H9 (cell line): ENCODE data around the gene NPNT. TPM values are rescaled to one million over a fixed set of nuclear protein-coding genes. Genes with fewer than 3 reads are reported as not detected.

Experiments
- DNase-seq: peaks from one replicate; pipeline ENCODE4 v3.0.0-alpha.2; 2017
- H2AFZ ChIP-seq: one replicate; pipeline ENCODE4 v1.6.1; 2013; ENCODE audit warnings: mild to moderate bottlenecking, low read length, control low read depth, moderate library complexity
- H2AK5ac ChIP-seq: 2 replicates; pipeline ENCODE4 v1.6.1; 2013; ENCODE audit warnings: low read length, control low read depth, mixed read lengths; ENCODE audit not compliant: insufficient read length
- H2BK120ac ChIP-seq: one replicate; pipeline ENCODE4 v1.6.1; 2013; ENCODE audit warnings: low read depth, mild to moderate bottlenecking, low read length, control low read depth, inconsistent platforms; ENCODE audit not compliant: poor library complexity, severe bottlenecking
- H2BK12ac ChIP-seq: 2 replicates; pipeline ENCODE4 v1.6.1; 2013; ENCODE audit warnings: low read length, control low read depth, mixed read lengths, low read depth; ENCODE audit not compliant: insufficient read length
- H2BK15ac ChIP-seq: 2 replicates; pipeline ENCODE4 v1.6.1; 2013; ENCODE audit warnings: low read depth, low read length, control low read depth
- H2BK20ac ChIP-seq: one replicate; pipeline ENCODE4 v1.6.1; 2013; ENCODE audit warnings: low read depth, mild to moderate bottlenecking, low read length, control low read depth, inconsistent platforms; ENCODE audit not compliant: poor library complexity, severe bottlenecking
- H2BK5ac ChIP-seq: 2 replicates; pipeline ENCODE4 v1.6.1; 2013; ENCODE audit warnings: low read length, control low read depth, mixed read lengths; ENCODE audit not compliant: insufficient read length
- H3K14ac ChIP-seq: 2 replicates; pipeline ENCODE4 v1.6.1; 2013; ENCODE audit warnings: low read length, control low read depth; ENCODE audit not compliant: insufficient read depth
- H3K18ac ChIP-seq: 2 replicates; pipeline ENCODE4 v1.6.1; 2013; ENCODE audit warnings: low read depth, mild to moderate bottlenecking, mixed read lengths, low read length, control low read depth; ENCODE audit not compliant: insufficient read length
- H3K23ac ChIP-seq: 2 replicates; pipeline ENCODE4 v1.6.1; 2013; ENCODE audit warnings: low read length, control low read depth, mixed read lengths, low read depth; ENCODE audit not compliant: insufficient read length
- H3K23me2 ChIP-seq: 2 replicates; pipeline ENCODE4 v1.6.1; 2013; ENCODE audit warnings: low read depth, mild to moderate bottlenecking, mixed read lengths, low read length, control low read depth; ENCODE audit not compliant: insufficient read length, poor library complexity, severe bottlenecking
- H3K27ac ChIP-seq: 2 replicates; pipeline ENCODE4 v1.5.1; 2013; ENCODE audit warnings: low read length, control low read depth, mixed read lengths, low read depth; ENCODE audit not compliant: insufficient read length
- H3K27me3 ChIP-seq: 2 replicates; pipeline ENCODE4 v1.6.1; 2013; ENCODE audit warnings: low read length, control low read depth, inconsistent platforms; ENCODE audit not compliant: insufficient read depth
- H3K4ac ChIP-seq: 2 replicates; pipeline ENCODE4 v1.6.1; 2013; ENCODE audit warnings: low read depth, mild to moderate bottlenecking, control low read depth, inconsistent platforms, low read length, moderate library complexity
- H3K4me1 ChIP-seq: 2 replicates; pipeline ENCODE4 v1.6.1; 2013; ENCODE audit warnings: low read length, control low read depth, inconsistent platforms; ENCODE audit not compliant: insufficient read depth
- H3K4me2 ChIP-seq: 2 replicates; pipeline ENCODE4 v1.6.1; 2013; ENCODE audit warnings: low read length, control low read depth, mixed read lengths; ENCODE audit not compliant: insufficient read length, insufficient read depth
- H3K56ac ChIP-seq: 2 replicates; pipeline ENCODE4 v1.6.1; 2013; ENCODE audit warnings: low read depth, mild to moderate bottlenecking, mixed read lengths, low read length, control low read depth; ENCODE audit not compliant: insufficient read length
- H3K79me1 ChIP-seq: 2 replicates; pipeline ENCODE4 v1.6.1; 2013; ENCODE audit warnings: low read depth, mild to moderate bottlenecking, moderate library complexity, low read length, control low read depth, inconsistent platforms; ENCODE audit not compliant: insufficient read depth, poor library complexity, severe bottlenecking
- H3K79me2 ChIP-seq: 2 replicates; pipeline ENCODE4 v1.6.1; 2013; ENCODE audit warnings: low read length, control low read depth, inconsistent platforms; ENCODE audit not compliant: insufficient read depth
- H3K9ac ChIP-seq: 2 replicates; pipeline ENCODE4 v1.6.1; 2013; ENCODE audit warnings: low read length, control low read depth, mixed read lengths; ENCODE audit not compliant: insufficient read length; ENCODE audit errors: extremely low read depth
- H3K9me3 ChIP-seq: one replicate; pipeline ENCODE4 v1.6.1; 2013; ENCODE audit warnings: low read depth, low read length, inconsistent platforms; ENCODE audit not compliant: control insufficient read depth
- H3T11ph ChIP-seq: one replicate; pipeline ENCODE4 v1.6.1; 2013; ENCODE audit warnings: mild to moderate bottlenecking, low read length, control low read depth, inconsistent platforms
- H4K20me1 ChIP-seq: one replicate; pipeline ENCODE4 v1.6.1; 2013; ENCODE audit not compliant: control insufficient read depth, insufficient read length, insufficient read depth
- H4K5ac ChIP-seq: 2 replicates; pipeline ENCODE4 v1.6.1; 2013; ENCODE audit warnings: low read depth, mild to moderate bottlenecking, mixed read lengths, low read length, control low read depth; ENCODE audit not compliant: insufficient read length
- H4K8ac ChIP-seq: replicated peaks from 2 replicates; pipeline ENCODE4 v1.6.1; 2013; ENCODE audit warnings: low read length, control low read depth, mixed read lengths, low read depth; ENCODE audit not compliant: insufficient read length
- H4K91ac ChIP-seq: 2 replicates; pipeline ENCODE4 v1.6.1; 2013; ENCODE audit warnings: low read depth, mild to moderate bottlenecking, moderate library complexity, mixed read lengths, low read length, control low read depth; ENCODE audit not compliant: insufficient read length
- H3K27ac Mint-ChIP-seq, 3 experiments: 2 replicates in 2 of 3; 3 replicates in 1 of 3; pipeline ENCODE4 v1.8.0; 2020 to 2021; ENCODE audit warnings: mixed read lengths in 3 of 3, mild to moderate bottlenecking in 1 of 3, moderate library complexity in 1 of 3
- H3K27me3 Mint-ChIP-seq: 2 replicates; pipeline ENCODE4 v1.8.0; 2021; ENCODE audit warnings: low read depth, mild to moderate bottlenecking, moderate library complexity, mixed read lengths
- H3K36me3 Mint-ChIP-seq, 3 experiments: 2 replicates in 2 of 3; 3 replicates in 1 of 3; pipeline ENCODE4 v1.8.0; 2020 to 2021; ENCODE audit warnings: low read depth in 3 of 3, mixed read lengths in 3 of 3; ENCODE audit not compliant: insufficient read depth in 1 of 3
- H3K4me1 Mint-ChIP-seq, 2 experiments: 2 replicates each; pipeline ENCODE4 v1.8.0; 2020; ENCODE audit warnings: mixed read lengths in 2 of 2
- H3K4me3 Mint-ChIP-seq, 2 experiments: 2 replicates in 1 of 2; 3 replicates in 1 of 2; pipeline ENCODE4 v1.8.0; 2020 to 2021; ENCODE audit warnings: mild to moderate bottlenecking in 2 of 2, mixed read lengths in 2 of 2, moderate library complexity in 1 of 2
- H3K9me3 Mint-ChIP-seq, 2 experiments: 2 replicates in 1 of 2; 3 replicates in 1 of 2; pipeline ENCODE4 v1.8.0; 2020; ENCODE audit warnings: mild to moderate bottlenecking in 2 of 2, mixed read lengths in 2 of 2, moderate library complexity in 1 of 2
- CTCF ChIP-seq: fragments of 200-600 bp; sonication (generic); conservative IDR thresholded peaks from 3 replicates; pipeline ENCODE4 v1.8.0; 2021; ENCODE audit warnings: antibody characterized with exemption, mild to moderate bottlenecking
- WGBS: extraction: QIAGEN DNeasy Blood & Tissue Kit; methylation state at CpG from one replicate; pipeline ENCODE4 v1.1.7; 2013; ENCODE audit warnings: missing lambda C conversion rate, low lambda C conversion rate, mixed read lengths; ENCODE audit not compliant: insufficient read length; ENCODE audit errors: extremely low coverage; 5-methylcytosine and 5-hydroxymethylcytosine counted together
- total RNA-seq: library from RNA; stranded (reverse); gene quantifications from 2 replicates; pipeline ENCODE4 v1.2.1, GENCODE V29; 2021

NPNT gene
- total RNA-seq, 1 experiment from 2014 or later = 0.37 TPM

DNA sequence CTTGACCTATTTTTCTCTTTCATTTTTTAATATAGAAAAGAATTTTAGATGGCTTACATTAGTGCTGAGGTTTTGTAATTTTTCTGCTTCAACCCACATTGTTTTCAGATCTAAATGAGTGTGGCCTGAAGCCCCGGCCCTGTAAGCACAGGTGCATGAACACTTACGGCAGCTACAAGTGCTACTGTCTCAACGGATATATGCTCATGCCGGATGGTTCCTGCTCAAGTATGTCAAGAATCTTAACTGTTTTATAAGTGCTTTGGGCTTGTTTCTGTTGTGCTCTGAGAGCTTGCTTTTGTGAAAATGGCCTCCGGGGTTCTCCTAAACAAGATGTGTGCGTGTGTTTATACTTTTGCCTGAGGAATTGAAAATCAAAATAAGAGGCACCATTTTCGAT lies 41.6 kb downstream of the NPNT start:
- Histone ChIP-seq H3K9me3 (no peaks in the 10 kb centered on the region), H2BK20ac (no peak overlapping the region), H3K79me1 (no peaks in the 10 kb centered on the region), H3K23me2 (no peaks in the 10 kb centered on the region), H3K4ac (no peak overlapping the region), H4K91ac (no peak overlapping the region), H3K79me2 (no peaks in the 10 kb centered on the region), H3K9ac (no peak overlapping the region), H2BK15ac (no peak overlapping the region), H2BK5ac (no peak overlapping the region), H2BK12ac (peak overlapping the region; percentile 60), H3K4me2 (no peak overlapping the region), H3K23ac (no peak overlapping the region), H3K56ac (no peak overlapping the region), H3T11ph (no peak overlapping the region), H3K27ac (no peak overlapping the region), H2AFZ (no peak overlapping the region), H4K20me1 (no peaks in the 10 kb centered on the region), H2AK5ac (no peak overlapping the region), H3K14ac (no peak overlapping the region), H2BK120ac (no peak overlapping the region), H3K27me3 (no peaks in the 10 kb centered on the region), H4K5ac (no peak overlapping the region), H4K8ac (no peak overlapping the region), H3K4me1 (no peaks in the 10 kb centered on the region), H3K18ac (no peak overlapping the region)
- Mint-ChIP-seq H3K27me3 (no peaks in the 10 kb centered on the region), H3K27ac (no peak overlapping the region; a peak in 1 of 7 replicates), H3K9me3 (no peaks in the 10 kb centered on the region), H3K4me1 (peaks cover 0 to 2% of the 10 kb centered on the region in 2 experiments; a peak in 1 of 4 replicates), H3K4me3 (no peak overlapping the region), H3K36me3 (no peaks in the 10 kb centered on the region)
- DNase-seq = peak; percentile 33
- no peak for TF ChIP-seq CTCF
- no CpG with 5 or more reads among the region's 7 CpGs for WGBS
